IPS-NIHi7 (cell line): Measurements from ENCODE around the gene LPAR6.
A peak's percentile ranks its signal among the peaks of the same experiment; 100 is the strongest.

ENCODE experiments used
- DNase-seq: peaks from one replicate; pipeline ENCODE4 v3.0.0; 2012; ENCODE audit warnings: mixed read lengths; ENCODE audit errors: extremely low spot score

LPAR6 gene

DNA sequence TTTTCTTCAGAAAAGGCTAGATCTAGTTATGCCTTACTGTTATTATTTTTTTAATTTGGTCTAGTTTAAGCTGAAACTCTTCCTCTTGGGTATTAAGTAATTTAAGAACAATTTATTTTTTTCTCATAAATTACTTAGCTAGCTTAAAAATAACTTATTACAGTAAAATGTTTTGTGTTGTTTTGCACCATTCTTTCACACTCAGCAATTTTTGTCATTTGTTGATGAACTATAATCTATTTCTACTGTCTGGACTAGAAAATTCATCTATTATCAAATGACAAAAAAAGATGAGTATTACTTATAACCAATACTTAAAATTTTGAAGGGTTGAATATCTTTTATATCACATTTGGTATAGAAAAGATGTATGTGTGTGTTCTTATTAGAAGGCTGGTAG lies 1.6 kb upstream of the LPAR6 start:
- no peak for DNase-seq

DNA sequence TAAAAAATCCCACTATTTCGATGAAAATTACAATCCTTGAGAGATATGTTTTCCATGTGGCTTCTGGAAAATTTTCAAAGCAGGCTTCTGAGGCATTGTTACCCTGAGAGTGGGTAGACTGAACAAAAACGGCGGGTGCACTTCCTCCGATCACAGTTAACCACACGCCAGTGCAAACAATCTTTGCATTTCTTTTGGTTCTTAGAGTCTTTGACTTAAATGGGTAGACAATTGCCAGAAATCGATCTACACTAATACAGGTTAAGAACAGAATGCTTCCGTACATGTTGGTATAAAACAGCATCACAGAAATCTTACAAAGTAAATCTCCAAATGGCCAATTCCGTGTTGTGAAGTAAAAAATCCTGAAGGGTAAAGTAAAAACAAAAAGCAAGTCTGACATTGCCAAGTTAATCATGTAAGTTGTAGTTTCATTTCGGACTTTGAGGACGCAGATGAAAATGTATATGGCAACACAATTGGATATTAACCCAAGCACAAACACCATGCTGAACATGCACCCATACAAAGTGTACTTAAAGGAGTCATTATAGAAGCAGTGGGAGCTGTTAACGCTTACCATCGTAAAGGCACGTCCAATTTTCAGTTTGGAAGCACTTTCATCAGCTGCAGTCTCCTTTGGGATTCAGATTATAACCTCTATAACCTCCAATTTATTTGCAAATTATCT lies 927 bp downstream of the LPAR6 start:
- peak; percentile 20 for DNase-seq

DNA sequence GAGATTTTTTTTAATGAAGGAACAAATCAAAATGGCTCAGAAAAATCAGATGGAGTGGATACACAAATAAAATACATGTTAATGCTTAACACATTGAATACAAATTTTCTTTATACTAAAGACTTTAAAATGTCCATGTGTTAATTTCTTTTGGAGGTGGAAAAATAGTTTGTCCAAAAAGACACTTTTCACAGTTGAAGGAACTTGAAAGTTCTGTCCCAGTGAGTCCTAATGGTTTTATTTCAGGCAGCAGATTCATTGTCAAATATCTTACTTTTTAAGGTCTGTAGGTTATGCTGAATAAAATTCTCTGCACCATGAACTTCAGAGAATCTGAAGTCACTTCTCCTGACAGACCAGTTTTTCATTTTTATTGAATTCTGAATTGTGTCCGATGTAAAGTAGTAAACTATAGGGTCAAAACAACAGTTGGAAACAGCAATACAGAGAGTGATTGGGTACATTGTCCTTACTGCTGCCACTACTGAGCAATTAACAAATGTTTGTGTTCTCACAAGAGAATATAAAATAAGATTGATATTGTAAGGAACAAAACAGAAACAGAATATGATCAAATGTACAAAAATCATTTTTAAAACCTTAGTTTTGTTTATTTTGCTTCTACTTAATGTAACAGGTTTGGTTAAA lies 1.6 kb downstream of the LPAR6 start:
- DNase-seq: no peak

DNA sequence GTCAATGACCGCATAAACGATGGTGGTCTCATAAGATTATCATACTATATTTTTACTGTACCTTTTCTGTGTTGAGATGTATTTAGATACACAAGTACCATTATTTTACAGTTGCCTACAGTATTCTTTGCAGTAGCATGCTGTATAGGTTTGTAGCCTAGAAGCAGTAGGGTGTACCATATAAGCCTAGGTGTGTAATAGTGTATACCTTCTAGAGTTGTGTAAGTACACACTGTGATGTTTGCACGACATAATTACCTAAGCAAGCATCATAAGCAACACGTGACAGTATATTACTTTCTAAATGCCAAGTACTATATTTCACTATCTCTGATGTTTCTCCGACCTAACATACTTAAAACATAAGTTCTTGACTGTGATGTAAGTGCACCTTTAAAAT lies 2.7 kb downstream of the LPAR6 start:
- no peak for DNase-seq

DNA sequence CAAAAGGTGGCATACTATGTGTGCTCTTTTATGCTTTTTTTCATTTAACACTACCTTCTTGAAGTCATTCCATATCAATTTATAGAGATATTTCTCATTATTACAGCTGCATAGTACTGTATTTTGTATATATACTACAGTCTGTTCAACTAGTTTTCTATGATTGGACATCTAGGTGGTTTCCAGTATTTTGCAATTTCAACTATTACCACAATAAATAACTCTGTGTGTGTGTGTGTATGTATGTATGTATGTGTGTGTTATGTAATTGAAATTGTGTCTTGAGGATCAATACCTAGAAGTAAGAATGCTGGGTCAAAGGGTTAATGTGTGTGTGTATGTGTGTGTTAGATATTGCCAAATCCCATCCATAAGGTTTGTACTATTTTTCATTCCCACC lies 7.0 kb downstream of the LPAR6 start:
- no peak for DNase-seq

DNA sequence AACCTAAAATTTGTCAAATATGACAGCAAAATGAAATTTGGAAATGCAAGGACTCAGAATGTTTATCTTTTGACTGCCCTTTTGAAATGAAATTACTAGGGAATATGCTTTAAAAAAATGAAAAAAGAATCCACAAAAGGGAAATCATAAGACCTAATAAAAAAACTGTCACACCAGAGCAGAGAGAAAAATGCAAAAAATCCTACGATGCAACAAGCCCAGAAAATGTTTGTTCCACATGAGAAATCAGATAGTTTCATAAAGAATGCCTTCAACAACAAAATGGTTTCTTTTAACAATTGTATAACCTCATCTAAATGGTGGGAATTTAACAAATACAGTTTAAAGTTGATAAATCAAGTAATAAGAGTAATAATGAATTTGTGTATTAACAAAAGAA lies 8.0 kb downstream of the LPAR6 start:
- DNase-seq: no peak

DNA sequence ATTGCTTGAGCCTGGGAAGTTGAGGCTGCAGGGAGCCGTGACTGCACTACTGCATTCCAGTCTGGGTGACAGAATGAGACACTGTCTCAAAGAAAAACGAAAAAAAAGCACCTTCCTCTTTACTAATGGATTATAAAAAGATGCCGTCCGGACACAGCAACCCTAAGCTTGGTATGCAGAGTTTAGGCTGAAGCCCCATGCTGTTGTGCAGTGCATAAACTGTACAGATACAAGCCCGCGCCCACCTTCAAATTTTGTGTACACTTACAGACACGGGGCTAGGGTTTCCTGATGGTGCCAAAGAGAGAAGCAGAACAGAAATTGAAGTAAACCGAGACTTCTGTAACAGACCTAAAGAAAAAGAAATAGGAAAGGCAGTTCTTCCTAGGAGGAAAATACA lies 9.0 kb downstream of the LPAR6 start:
- DNase-seq: no peak

DNA sequence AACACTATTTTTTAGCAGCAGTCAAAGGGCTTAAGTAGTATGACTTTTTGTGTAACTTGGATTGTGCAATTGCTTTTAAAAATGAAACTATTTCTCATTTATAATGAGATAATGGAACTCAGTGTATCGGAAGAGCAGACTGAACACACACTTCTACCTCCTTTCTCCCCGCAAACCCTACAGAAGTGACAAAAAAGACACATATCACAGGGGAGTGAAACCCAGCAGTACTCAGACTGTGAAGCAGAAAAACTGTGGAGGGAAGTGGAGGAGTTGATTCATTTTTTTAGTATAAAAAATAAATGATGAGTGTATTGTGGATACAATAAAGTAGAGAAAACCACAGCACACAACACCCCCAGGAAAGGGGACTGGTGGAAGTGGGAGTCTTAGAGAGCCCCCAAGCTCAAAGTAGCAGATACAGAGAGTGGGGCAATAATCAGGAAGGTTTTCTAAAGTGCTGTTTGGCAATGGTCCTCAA lies 9.7 kb downstream of the LPAR6 start:
- DNase-seq: no peak

DNA sequence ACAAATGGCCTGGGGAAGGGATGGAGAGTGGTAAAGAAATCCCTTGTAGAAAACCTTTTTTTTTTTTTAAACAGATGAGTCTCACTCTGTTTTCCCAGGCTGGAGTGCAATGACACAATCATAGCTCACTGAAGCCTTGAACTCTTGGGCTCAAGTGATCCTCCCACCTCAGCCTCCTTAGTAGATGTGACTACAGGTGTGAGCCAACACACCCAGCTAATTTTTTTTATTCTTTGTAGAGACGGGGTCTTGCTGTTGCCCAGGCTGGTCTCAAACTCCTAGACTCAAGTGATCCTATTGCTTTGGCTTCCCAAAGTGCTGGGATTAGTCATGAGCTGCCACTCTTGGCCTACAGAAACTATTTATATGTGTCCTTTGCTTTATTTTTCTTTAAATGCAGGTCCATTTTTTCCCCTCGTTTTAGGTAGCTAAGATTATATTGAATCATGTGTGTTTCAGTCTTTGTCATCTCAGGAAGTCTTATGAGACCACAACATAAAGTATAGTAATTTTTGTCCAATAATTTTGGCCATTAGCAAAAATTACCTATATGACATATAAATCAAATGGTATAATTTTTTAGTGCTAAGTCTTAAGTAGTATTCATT lies 10.5 kb downstream of the LPAR6 start:
- no peak for DNase-seq

DNA sequence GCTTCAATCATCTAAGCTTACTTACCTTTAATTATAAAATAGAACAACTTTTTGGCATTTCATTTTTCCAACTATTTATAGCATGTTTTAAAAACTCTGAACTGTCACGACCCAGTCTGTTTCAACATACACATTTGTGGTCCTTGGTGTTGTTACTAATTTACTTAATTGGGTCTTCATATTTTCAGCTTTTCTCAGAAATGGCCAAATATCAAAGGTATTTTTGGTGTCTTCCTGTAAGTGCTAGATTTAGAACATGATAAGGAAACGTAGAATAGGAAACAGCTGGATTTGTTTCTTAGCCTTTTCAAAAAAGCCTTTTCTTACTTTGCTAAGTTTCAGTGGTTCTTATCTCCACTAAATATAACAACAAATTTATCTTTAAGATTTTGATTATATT lies 11.4 kb downstream of the LPAR6 start:
- no peak for DNase-seq

DNA sequence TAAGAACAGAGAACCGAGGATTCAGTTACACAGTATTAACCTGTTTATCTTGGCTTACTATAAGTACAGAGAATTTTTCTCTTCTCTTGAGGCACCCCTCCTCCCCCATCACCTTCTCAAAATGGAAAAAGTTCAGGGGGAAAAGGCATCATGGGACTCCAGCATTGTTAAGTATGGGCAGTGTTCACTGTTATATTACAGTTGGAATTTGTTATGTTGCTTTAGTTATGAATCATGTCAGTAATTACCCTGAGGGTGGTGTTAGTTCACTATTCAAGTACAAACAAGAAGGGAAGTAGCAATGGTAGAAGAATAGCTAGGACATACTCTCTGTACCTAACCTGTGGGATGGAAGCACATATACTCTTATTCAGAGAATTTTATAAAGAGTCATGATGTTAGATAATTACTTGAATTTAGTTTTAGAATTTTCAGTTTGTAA lies 12.0 kb downstream of the LPAR6 start:
- no peak for DNase-seq

DNA sequence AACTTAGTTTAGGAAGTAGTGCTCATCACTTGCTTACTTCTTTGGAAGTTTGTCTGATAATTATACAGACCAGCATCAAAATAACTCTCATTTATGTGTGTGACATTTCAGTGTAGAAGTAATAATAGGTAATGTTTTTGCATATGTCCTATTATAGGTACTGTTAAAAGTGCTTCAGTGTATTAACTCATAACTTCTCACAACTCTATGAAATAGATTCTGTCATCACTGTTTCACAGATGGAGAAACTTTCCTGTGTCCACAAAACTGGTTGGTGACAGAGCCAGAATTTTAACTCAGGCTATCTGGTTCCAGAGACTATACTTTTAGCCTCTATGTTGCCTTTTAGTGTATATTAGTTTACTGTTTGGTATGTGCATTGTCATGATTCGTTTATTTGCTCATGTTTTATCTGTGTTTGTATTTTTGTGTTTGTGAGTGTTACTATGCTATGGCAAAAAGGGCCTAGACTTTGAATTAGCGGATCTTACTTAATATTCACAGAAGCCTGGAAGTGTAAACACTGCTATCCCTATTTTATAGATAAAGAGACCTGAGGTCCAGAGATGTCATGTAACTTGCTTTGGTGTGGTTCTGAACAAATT lies 12.7 kb downstream of the LPAR6 start:
- no peak for DNase-seq

DNA sequence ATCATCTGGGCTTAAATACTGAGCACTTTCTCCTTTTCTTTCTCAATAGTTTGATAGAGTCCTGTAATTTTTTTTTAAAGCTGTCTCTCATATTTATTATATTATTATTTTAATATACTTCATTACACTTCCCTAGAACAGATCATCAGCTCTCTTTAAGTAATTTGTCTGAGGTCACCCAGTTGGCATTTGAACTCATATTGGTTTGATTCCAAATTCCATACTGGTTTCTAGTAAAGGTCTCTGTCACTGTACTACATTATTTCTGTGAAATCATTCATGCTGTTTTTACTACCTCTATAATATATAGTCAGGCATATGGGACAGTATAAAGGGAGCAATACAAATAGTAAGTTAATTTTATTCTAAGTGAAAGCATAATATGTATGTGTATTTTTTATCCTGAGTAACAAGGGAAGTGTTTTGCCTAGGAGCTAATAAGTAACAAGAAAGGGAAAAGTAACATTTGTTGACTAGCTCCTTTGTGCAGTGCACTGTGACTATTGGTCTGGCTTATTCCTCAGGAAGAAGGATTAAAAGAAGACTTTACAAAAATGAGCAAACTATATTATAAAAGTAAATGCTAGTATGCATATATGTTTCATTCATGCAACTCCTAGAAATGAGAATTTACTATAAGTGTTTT lies 14.3 kb downstream of the LPAR6 start:
- DNase-seq: no peak

DNA sequence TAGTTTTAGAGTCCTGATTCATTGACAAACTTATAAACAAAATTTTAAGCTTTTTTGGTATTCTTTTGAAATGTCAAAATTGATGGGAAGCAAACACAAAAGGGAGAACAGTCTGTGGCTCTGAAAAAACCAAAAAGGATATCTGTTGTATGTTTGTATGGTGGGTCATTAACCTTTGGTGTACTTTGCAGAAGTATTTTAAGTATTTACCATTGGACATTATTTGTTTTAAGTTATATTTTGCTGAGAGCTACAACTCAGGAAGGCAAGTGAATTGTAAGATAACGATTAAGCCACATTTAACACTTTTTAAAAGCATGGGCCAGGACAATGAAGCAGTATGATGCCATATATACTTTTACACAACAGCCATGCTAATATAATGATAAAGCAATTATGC lies 15.2 kb downstream of the LPAR6 start:
- no peak for DNase-seq

DNA sequence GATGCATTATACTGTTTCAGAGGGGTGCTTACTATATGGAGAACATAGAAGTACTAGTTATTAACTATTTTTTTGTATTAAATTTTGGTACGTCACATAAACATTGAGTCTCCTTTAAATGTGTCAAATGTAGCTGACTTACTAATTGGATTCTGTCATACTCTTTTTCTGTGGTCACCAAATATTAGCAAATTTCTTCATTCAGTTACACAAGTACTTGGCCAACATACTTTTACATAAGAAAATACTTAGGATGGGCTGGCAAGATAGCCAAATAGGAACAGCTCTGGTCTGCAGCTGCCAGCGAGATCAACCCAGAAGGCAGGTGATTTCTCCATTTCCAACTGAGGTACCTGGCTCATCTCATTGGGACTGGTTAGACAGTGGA lies 19.2 kb downstream of the LPAR6 start:
- no peak for DNase-seq

DNA sequence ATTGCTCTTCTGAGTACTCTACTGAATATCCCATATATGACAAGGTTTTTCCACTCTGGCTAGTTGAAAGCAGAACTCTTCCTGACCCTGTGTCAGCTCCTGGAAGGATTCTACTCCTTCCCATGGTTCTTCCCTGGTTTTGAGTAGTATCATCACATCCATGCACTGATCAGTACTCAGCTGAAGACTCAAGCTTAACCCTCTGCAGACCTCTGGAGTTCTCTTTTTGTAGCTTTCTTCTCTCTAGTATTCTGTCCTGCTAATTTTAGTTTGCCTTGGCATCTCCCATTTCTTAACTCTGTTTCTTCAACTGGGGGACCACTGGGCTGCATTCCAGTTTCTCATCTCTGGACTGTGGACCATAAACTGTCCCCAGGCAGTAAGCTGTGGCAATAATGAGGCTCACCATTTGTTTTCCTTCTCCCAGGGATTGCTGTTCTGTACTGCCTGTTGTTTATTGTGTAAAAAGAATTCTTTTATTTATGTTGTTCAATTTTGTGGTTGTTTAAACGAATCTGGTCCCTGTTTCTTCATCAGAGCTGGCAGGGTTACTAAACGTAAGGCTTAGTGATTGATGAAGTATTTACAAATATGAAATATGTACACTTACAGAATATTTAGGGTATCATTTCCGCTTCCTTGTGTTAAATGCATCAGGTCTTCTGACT lies 19.7 kb downstream of the LPAR6 start:
- DNase-seq: no peak

DNA sequence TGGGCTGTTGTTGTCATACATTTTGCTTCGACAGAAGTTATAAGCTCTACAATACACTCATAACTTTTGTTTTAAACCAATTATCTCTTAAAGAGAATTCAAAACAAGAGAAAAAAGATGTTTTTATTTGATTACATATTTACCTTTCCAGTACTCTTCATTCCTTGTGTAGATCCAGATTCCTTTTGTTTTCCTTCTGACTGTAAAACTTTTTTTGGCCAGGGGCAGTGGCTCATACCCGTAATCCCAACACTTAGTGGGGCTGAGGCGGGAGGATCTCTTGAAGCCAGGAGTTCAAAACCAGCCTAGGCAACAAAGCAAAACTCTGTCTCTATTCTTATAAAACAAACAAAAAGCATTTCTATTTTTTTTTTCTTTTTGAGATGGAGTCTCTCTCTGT lies 21.7 kb downstream of the LPAR6 start:
- no peak for DNase-seq

DNA sequence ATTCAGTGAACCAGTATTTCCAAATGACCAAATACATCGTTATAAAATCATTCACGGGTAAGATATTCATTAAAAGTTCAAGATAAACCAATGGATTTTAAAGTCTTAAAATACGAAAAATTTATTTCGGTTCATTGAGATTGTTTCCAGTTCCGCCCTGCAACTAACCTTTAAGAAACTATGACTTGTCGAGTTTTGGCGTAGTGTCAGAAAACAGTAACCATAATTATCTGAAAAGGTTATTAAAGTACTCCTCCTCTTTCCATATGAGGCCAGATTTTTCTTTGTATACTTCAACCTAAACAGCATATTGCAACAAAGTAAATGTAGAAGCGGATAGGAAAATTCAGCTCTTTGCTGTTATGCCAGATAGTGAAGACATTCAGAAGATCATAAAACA lies 26.1 kb downstream of the LPAR6 start:
- DNase-seq: no peak

DNA sequence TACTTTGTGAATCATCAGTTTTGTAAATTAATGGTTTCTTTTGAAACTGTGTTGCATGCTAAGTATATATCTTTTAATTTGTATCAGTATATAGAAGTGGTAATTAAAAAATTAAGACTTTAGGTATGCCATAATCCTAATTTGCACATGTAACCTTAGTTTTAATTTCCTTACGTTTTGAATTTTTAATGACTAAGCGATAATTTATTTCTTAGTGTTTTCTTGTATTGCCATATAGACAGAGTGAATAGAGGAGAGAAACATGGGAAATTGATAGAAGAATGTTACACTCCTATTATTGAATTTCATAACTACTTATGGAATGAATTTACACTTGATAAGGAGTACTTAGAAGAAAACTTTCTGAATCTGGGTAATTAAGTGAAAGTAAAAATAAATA lies 29.5 kb downstream of the LPAR6 start:
- no peak for DNase-seq

DNA sequence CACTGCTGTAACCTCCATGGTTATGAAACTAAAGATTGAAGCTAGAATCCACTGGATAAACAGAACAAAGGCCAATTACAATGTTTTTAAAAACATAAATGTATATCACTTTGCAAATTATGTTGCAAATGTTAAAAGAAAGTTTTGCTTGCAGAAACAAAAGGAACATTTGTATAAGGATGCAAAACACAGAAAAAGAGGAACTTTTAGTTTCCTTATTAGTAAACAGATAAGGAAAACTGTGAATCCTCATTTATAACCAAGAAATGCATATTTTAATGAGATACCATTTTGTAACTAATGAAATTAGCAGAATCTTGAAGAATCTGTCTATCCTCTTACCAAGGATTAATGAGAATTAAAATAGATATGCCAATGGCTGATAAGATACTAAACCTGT lies 32.3 kb downstream of the LPAR6 start:
- no peak for DNase-seq

DNA sequence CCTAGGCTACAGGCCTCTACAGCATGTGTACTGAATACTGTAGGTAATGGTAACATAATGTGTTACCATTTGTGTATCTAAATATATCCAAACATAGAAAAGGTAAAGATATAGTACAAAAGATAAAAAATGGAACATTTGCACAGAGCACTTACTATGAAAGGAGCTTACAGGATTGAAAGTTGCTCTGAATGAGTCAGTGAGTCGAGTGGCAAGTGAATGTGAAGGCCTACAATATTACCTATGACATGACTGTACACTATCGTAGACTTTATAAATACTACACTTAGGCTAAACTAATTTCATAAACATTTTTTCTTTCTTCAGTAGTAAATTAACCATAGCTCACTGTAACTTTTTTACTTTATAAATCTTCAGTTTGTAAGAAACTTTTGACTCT lies 35.1 kb downstream of the LPAR6 start:
- DNase-seq: no peak

DNA sequence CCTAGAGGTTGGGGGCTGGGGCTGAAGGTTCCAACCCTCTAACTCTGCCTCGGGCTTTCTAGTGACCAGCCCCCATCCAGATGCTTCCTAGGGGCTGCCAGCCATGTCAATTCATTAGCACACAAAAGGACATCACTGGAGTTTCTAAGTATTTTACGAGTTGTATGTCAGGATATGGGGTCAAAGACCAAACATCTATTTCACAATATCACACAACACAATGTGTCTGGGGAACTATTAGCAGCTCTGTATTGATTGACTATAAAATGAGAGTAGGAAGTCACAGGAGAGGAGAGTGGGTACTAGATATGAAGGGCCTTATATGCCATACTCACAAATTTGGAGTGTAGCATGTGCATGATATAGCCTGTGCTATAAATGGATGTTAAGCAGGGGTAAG lies 42.1 kb downstream of the LPAR6 start:
- no peak for DNase-seq
